Globus pallidus (tissue), 1 donor: ENCODE results near the gene PRKCH.
A peak's percentile ranks its signal among the peaks of the same experiment; 100 is the strongest.

Experiments
- DNase-seq: peaks from one replicate; pipeline ENCODE4 v3.0.0-alpha.2; 2015; ENCODE audit warnings: low spot score

PRKCH gene

GRCh38 chr14:61476105-61476753, 154.8 kb downstream of the PRKCH start:
- DNase-seq: no peak

- DNase-seq: peak; percentile 73
These were observed 155.5 kb downstream of the PRKCH start for GRCh38 chr14:61476754-61477410.

GRCh38 chr14:61477712-61478462, 156.5 kb downstream of the PRKCH start:
- peak; percentile 51 for DNase-seq

- DNase-seq: no peak
These were observed 157.6 kb downstream of the PRKCH start for GRCh38 chr14:61478971-61479473.

- DNase-seq: no peak
These were observed 158.5 kb downstream of the PRKCH start for GRCh38 chr14:61479746-61480502.

GRCh38 chr14:61480704-61481285, 159.4 kb downstream of the PRKCH start:
- no peak for DNase-seq

GRCh38 chr14:61481701-61482100, 160.3 kb downstream of the PRKCH start:
- no peak for DNase-seq

GRCh38 chr14:61482348-61483206, 161.2 kb downstream of the PRKCH start:
- no peak for DNase-seq

GRCh38 chr14:61483476-61483875, 162.1 kb downstream of the PRKCH start:
- no peak for DNase-seq

GRCh38 chr14:61484031-61484430, 162.7 kb downstream of the PRKCH start:
- DNase-seq: no peak

GRCh38 chr14:61484826-61485584, 163.6 kb downstream of the PRKCH start:
- no peak for DNase-seq

GRCh38 chr14:61485661-61486060, 164.3 kb downstream of the PRKCH start:
- no peak for DNase-seq

- DNase-seq: no peak
These were observed 165.6 kb downstream of the PRKCH start for GRCh38 chr14:61486930-61487495.

GRCh38 chr14:61488417-61489401, 167.3 kb downstream of the PRKCH start:
- DNase-seq: no peak

- no peak for DNase-seq
These were observed 168.1 kb downstream of the PRKCH start for GRCh38 chr14:61489512-61489911.

GRCh38 chr14:61489932-61490331, 168.6 kb downstream of the PRKCH start:
- DNase-seq: peak; percentile 54

GRCh38 chr14:61491224-61491623, 169.8 kb downstream of the PRKCH start:
- no peak for DNase-seq

- DNase-seq: peak; percentile 46
These were observed 170.6 kb downstream of the PRKCH start for GRCh38 chr14:61491876-61492434.
